Stomach smooth muscle (tissue), 2 donors: ENCODE data around the gene CCDC68.
"Not testable (repeated sequence)": the region's sequence is repeated elsewhere in the genome, so short reads cannot be mapped to it uniquely, and the experiment has no call there.

Source experiments
- H3K27ac ChIP-seq: one replicate; pipeline ENCODE4 v1.7.0; 2013; ENCODE audit warnings: mild to moderate bottlenecking, low read length, inconsistent platforms
- H3K27me3 ChIP-seq, 2 donors: one replicate each; pipeline ENCODE4 v1.7.0; 2013; ENCODE audit warnings: low read length in 2 of 2; ENCODE audit not compliant: insufficient read depth in 2 of 2, control insufficient read depth in 1 of 2
- H3K36me3 ChIP-seq, 2 donors: one replicate each; pipeline ENCODE4 v1.7.0; 2013; ENCODE audit warnings: low read length in 2 of 2; ENCODE audit not compliant: control insufficient read depth in 2 of 2, insufficient read depth in 2 of 2
- H3K4me1 ChIP-seq: one replicate; pipeline ENCODE4 v1.7.0; 2013; ENCODE audit warnings: low read length; ENCODE audit not compliant: control insufficient read depth, insufficient read depth
- H3K4me3 ChIP-seq, 2 donors: one replicate each; pipeline ENCODE4 v1.7.0; 2013; ENCODE audit warnings: low read length in 2 of 2
- H3K9ac ChIP-seq, 2 donors: one replicate each; pipeline ENCODE4 v1.7.0; 2013; ENCODE audit warnings: low read length in 2 of 2, mild to moderate bottlenecking in 1 of 2
- H3K9me3 ChIP-seq, 2 donors: one replicate each; pipeline ENCODE4 v1.7.0; 2013; ENCODE audit warnings: low read length in 2 of 2; ENCODE audit not compliant: control insufficient read depth in 2 of 2
- donor health status: healthy.
- donor health status: Pancreatic carcinoma.

CCDC68 gene

GRCh38 chr18:54856105-54856646, 103.1 kb downstream of the CCDC68 start:
- Histone ChIP-seq H3K27me3 (no peaks in the 10 kb centered on the region), H3K9ac (no peak overlapping the region), H3K9me3 (no peaks in the 10 kb centered on the region), H3K27ac (no peak overlapping the region), H3K36me3 (no peaks in the 10 kb centered on the region), H3K4me1 (no peaks in the 10 kb centered on the region), H3K4me3 (no peak overlapping the region)

- not testable (repeated sequence) for H3K9ac ChIP-seq, H3K9me3 ChIP-seq, H3K4me3 ChIP-seq, H3K4me1 ChIP-seq, H3K36me3 ChIP-seq, H3K27ac ChIP-seq, H3K27me3 ChIP-seq
Observed at GRCh38 chr18:54855050-54855449, 104.2 kb downstream of the CCDC68 start.

- H3K27ac ChIP-seq, result no peak overlapping the region
- no peak overlapping the region for H3K4me3 ChIP-seq
- H3K9me3 ChIP-seq, result no peaks in the 10 kb centered on the region
- H3K4me1 ChIP-seq, result no peaks in the 10 kb centered on the region
- H3K36me3 ChIP-seq, result no peaks in the 10 kb centered on the region
- no peak overlapping the region for H3K9ac ChIP-seq
- no peaks in the 10 kb centered on the region for H3K27me3 ChIP-seq
Observed at GRCh38 chr18:54852780-54853675, 106.2 kb downstream of the CCDC68 start.
